Measurements from ENCODE around the gene APH1A.
A peak's percentile ranks its signal among the peaks of the same experiment; 100 is the strongest.
"Not testable (repeated sequence)": the region's sequence is repeated elsewhere in the genome, so short reads cannot be mapped to it uniquely, and the experiment has no call there.

The APH1A gene

GRCh38 chr1:150268705-150269403, at the start of gene APH1A:
APH1A (minus strand) TSS chr1:150269016; CDS start chr1:150268810, 206 bp downstream.
- DNase-seq (ENCODE audit: low read depth) = peak; percentile 88

- not testable (repeated sequence) for DNase-seq (ENCODE audit: low read depth)
Observed at GRCh38 chr1:150314691-150315090, 45.9 kb upstream of the APH1A start.

- DNase-seq (ENCODE audit: low read depth) = no peak
Observed at GRCh38 chr1:150311762-150312161, 42.9 kb upstream of the APH1A start.

- no peak for DNase-seq (ENCODE audit: low read depth)
Observed at GRCh38 chr1:150309758-150310508, 41.1 kb upstream of the APH1A start.

- DNase-seq (ENCODE audit: low read depth) = not testable (repeated sequence)
Observed at GRCh38 chr1:150308585-150308984, 39.8 kb upstream of the APH1A start.

GRCh38 chr1:150302902-150303301, 34.1 kb upstream of the APH1A start:
- no peak for DNase-seq (ENCODE audit: low read depth)

- no peak for DNase-seq (ENCODE audit: low read depth)
Observed at GRCh38 chr1:150302338-150302737, 33.5 kb upstream of the APH1A start.

- DNase-seq (ENCODE audit: low read depth) = no peak
Observed at GRCh38 chr1:150299716-150300115, 30.9 kb upstream of the APH1A start.

GRCh38 chr1:150295476-150295875, 26.7 kb upstream of the APH1A start:
- DNase-seq (ENCODE audit: low read depth) = no peak

GRCh38 chr1:150293433-150294253, 24.8 kb upstream of the APH1A start, which contains the start of gene MRPS21:
MRPS21 (plus strand) TSS chr1:150293861; CDS start chr1:150294367, 506 bp downstream.
- DNase-seq (ENCODE audit: low read depth) = peak; percentile 79

GRCh38 chr1:150288822-150289221, 20.0 kb upstream of the APH1A start:
- no peak for DNase-seq (ENCODE audit: low read depth)

GRCh38 chr1:150288382-150288781, 19.6 kb upstream of the APH1A start:
- no peak for DNase-seq (ENCODE audit: low read depth)

- DNase-seq (ENCODE audit: low read depth) = no peak
Observed at GRCh38 chr1:150283260-150283659, 14.4 kb upstream of the APH1A start.

- DNase-seq (ENCODE audit: low read depth) = no peak
Observed at GRCh38 chr1:150282558-150282958, 13.7 kb upstream of the APH1A start.

GRCh38 chr1:150281758-150282557, 13.1 kb upstream of the APH1A start, which contains the start of gene CIART:
CIART (plus strand) TSS chr1:150282554; CDS start chr1:150283268, 714 bp downstream.
- peak; percentile 50 for DNase-seq (ENCODE audit: low read depth)

- DNase-seq (ENCODE audit: low read depth) = peak; percentile 40
Observed at GRCh38 chr1:150281221-150281757, 12.5 kb upstream of the APH1A start.

- DNase-seq (ENCODE audit: low read depth) = no peak
Observed at GRCh38 chr1:150280138-150280707, 11.4 kb upstream of the APH1A start.

GRCh38 chr1:150273311-150273710, 4.5 kb upstream of the APH1A start:
- DNase-seq (ENCODE audit: low read depth) = no peak

GRCh38 chr1:150271291-150271959, 2.6 kb upstream of the APH1A start:
- DNase-seq (ENCODE audit: low read depth) = no peak

GRCh38 chr1:150269451-150269850, 635 bp upstream of the APH1A start:
- no peak for DNase-seq (ENCODE audit: low read depth)
